HG03175 (cell line): Measurements from ENCODE around the gene ZCRB1.
"Not testable (repeated sequence)": the region's sequence is repeated elsewhere in the genome, so short reads cannot be mapped to it uniquely, and the experiment has no call there.

Experiments
- ATAC-seq: cut with Tn5 transposase; IDR thresholded peaks from one replicate; pipeline ENCODE4 v1.9.1; 2021; ENCODE audit warnings: mild to moderate bottlenecking, moderate library complexity; ENCODE audit not compliant: unreplicated experiment

Gene ZCRB1

DNA sequence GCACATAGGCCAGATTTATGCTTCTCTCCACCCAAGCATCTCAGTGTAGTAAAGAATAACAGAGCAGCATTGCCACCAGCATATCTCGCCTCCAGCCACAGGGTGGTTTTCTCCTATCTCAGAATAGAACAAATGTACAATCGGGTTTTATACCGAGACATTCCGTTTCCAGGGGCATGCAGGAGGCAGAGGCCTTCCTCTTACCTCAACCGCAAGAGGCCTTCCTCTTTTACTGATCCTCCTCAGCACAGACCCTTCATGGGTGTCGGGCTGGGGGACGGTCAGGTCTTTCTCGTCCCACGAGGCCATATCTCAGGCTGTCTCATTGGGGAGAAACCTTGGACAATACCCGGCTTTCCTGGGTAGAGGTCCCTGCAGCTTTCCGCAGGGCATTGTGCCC is 4.2 kb upstream of the ZCRB1 start:
- ATAC-seq = not testable (repeated sequence)

DNA sequence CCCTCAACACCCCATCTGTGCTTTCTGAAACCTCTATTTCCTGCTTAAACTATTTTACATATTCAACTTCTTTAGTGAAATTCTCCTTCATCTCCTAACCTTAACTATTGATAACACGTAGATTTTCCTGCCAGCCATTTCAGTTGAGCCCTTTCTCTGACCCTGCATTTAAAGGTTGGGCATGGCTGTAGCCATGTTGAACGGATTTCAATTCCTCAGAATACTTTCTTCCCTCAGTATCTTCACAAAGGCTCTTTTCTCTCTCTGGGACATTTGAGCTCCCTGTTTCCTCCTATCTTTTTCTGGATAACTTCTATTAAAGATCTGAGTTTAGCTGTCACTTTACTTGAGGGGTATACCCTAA is 1.3 kb upstream of the ZCRB1 start:
- ATAC-seq = no peak

DNA sequence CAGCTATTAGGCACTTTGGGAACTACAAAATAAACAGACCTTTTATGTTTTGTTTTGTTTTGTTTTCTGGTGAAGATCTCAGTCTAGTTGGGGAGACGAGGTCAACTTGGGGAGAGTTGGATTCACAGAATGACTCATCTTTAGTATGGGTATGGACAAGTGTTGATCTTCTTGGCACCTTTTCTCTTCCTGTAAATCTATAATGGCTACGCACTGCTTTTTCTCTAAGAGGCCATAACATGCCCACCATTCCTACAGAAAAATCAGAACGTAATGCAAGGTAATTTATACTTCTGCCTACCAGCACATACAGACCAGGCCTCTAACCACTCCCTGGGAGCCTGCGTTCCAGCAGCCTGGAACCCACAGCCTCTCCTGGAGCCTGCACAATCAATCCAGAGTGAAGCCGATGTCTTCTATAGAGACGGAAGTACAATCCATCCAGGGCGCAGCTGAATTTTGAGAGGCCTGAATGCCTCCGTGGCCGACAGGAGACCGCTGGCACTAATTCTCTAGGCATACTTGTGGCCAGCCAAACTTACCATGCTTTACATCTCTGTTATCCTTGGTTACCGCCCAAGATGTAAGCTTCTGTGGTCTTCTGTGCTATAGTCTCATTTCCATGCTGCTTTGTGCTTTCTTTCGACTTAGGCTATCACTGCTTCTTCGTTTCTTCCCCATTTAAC is 790 bp upstream of the ZCRB1 start:
- ATAC-seq = peak; percentile 41

DNA sequence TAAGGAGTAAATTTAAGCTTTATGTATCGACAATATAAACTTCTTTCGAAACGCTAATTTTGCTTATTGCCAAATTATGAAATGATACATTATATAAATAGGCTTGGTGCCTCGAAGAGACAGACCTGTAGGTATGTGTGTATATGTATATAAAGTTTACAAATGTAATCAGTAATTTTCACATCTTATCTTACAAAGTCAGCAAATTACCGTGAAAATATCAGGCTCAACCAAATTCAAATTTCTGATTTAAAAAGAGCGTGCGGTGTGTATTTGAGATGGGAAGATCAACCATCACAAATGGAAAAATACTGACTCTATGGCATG is 605 bp downstream of the ZCRB1 start:
- ATAC-seq = no peak

DNA sequence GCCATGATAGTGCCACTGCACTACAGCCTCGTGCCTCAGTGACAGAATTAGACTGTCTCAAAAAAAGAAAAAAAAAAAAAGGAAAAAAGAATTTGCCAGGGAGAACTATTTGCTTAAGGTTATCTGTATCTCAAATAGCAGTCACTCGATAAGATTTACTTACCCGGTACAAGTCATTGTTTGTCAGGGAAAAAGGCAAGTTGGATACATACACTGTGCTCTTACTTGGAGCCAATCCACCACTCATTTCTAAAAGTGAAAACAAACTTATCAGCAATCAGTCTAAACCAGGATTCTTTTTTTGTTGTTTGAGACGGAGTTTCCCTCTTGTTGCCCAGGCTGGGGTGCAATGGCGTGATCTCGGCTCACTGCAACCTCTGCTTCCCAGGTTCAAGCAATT is 2.0 kb downstream of the ZCRB1 start:
- ATAC-seq = no peak

DNA sequence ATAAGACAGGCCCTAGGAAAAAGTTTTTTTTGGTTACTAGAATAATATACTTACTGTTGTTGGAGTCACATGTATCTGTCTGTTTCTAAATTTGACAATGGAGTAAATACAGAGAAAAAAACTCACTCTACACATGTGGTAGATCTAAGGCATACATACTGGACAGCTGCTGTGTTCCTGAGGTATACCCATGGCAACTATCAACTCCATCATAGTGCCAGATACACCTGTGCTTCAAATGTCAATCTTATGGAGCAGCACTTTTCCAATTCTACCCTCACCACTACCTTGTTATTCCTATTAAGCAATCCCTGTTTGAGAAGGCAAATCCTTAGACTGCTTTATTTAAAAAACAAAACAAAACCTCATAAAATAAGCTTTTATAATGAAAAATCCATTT is 3.3 kb downstream of the ZCRB1 start:
- ATAC-seq = no peak

DNA sequence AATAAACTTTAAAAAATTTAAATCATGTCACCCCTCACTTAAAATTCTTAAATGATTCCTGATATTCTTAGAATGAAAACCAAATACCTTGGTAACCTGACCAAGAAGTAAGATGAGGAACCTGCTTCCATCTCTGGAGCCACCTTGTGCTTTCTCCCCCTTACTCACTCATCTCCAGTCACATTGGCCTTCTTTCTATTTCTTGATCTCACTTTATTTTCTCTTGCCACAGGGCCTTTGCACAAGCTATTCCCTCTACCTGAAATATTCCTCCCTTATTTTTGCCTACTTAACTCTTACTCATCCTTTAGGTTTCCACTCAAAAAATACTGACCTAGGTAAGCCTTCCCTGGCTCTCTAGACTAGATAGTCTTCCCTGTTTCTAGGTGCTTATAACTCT is 5.1 kb downstream of the ZCRB1 start:
- no peak for ATAC-seq

DNA sequence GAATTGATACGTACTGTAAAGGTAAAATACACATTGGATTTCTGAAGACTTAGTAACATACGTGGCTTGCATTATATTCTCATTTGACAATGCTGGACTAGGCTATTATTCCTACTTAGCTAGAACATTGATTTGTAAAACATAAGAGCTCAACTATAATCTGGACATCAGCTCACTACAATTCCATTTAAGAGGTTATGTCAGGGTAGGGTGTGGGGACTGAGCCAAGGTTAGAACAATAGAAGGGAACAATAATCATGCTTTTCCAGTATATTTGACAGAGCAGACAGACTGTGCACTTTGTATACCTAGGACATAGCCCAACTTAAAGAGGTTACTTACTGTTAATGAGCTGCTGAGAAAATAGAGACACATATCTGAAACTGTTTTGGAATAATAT is 10.8 kb downstream of the ZCRB1 start:
- ATAC-seq = no peak

DNA sequence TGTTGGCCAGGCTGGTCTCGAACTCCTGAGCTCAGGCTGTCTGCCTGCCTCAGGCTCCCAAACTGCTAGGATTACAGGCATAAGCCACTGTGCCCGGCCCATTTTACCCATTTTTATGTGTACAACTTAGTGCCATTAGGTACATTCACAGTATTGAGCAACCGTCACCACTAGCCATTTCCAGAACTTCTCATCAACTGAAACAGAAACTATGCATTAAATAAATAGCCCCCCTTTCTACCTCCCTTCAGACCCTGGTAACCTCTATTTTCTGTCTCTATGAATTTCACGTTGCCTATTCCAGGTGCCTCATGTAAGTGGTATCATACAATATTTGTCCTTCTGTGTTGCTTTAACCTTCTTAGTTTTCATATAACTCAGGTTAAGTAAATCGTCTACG is 15.9 kb downstream of the ZCRB1 start:
- ATAC-seq = no peak

DNA sequence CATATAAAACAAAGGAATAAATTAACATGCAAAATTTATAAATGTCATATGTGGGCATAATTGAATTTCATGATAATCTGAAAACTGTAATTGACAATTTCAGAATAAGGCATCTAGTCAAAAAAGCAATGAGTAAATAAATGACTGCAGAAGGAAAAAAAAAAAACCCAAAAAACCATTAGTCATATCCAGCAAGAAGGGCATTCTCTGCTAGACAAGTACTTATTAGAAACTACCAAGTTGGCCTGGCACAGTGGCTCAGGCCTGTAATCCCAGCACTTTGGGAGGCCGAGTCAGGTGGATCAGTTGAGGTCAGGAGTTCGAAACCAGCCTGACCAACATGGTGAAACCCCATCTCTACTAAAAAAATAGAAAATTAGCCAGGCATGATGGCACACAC is 17.5 kb downstream of the ZCRB1 start:
- no peak for ATAC-seq

DNA sequence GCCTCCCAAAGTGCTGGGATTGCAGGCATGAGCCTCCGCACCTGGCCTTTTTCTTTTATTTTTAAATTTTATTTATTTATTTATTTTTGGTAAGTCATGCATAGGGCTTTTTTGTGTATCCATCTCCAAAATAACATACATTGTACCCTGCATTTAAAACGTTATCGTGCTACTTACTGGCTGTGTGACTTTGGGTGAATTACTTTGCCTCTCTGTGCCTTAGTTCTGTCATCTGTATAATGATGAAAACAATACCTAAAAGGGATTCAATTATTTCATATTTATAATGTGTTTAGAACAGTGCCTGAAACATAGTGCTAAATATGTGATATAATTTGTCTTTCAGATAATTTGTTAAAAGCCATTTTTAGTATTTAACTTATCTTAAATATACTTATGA is 19.6 kb downstream of the ZCRB1 start:
- ATAC-seq = no peak

DNA sequence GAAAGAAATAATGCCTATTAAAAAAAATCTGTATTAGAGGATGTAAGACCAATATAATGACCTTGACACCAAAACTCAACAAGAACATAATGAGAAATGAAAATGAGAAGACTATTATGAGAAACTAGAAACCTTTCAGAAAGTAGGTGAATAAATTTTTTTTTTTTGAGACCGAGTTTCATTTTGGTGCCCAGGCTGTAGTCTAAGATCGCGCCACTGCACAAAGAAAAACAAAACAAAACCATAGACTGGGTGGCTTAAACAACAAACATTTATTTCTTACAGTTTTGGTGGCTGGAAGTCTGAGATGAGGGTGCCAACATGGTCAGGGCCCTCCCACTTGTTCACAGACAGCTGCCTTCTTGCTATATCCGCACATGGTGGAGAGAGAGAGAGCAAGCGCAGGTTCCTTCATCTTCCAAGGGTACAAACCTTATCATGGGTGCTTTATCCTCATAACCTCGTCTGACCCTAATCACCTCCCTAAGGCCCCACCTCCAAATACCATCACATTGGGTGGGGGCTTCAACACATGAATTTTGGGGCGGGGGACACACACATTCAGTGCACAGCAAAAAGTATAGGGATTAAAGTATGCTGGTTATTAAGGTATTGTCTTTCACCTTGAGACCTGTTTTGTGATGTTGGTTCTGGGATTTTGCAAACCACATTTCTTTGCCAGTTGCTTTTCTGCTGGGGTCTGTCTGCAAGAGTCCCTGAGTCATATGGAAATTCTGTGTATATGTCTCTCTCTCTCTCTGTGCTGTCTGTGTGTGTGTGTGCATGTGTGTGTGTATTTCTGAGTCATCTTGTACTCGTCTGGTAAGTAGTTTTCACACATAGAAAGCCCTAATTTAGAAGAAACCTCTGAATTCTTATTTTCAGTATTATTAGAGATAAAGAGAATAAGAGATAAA is 26.2 kb downstream of the ZCRB1 start:
- peak; percentile 76 for ATAC-seq

DNA sequence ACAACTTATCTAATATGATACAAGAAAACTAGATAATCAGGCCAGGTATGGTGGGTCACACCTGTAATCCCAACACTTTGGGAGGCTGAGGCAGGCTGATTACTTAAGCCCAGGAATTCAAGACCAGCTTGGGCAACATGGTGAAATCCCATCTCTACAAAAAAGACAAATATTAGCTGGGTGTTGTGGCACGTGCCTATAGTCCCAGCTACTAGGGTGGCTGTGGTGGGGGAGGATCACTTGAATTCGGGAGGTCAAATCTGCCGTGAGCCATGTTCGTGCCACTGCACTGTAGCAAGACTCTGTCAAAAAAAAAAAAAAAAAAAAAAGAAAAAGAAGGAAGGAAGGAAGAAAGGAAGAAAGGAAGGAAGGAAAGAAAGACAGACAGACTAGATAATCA is 27.0 kb downstream of the ZCRB1 start:
- no peak for ATAC-seq

DNA sequence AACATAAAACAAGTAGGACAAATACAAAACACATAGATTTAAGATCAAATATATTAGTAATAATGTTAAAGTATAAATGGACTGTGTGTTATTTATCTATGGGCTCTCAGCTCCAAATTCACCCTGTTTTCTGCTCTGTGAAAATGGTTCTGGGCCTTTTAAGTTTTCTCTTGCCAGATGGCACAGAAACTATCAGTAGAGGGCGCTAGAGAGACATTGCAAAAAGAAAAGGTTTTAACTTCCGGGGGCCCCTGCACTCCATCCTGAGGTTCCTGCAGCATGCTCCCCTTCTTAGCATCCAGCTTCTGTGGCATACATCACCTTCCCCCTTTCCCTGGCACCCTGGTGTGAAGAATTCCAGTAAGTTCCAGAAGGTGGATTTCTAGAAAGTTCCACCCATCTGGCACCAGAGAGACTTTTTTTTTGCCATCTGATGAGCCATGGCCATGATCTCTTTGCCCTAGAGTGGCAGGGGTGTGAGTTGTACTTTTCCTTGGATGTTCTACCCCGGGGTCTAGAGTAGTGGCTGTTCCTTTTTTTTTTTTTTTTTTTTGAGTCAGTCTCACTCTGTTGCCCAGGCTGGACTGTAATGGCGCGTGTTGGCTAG is 29.3 kb downstream of the ZCRB1 start:
- no peak for ATAC-seq

DNA sequence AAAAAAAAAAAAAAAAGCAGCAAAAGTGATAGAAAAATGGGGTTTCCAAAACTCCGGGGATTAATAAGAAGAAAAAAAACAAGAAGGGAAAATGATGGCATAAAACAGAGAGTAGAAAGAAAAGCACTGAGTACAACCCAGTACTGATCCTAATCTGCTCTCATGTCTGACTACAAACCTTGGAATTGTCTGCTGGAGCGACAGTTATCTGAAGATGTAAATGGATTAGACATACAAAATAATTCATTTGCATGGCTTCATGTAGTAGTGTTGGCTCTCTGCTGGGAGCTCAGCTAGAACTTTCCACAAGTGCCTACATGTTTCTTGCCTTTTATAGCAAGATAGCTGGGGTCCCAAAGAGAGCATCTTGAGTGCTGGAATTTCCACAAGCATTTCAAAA is 34.2 kb downstream of the ZCRB1 start:
- ATAC-seq = no peak

DNA sequence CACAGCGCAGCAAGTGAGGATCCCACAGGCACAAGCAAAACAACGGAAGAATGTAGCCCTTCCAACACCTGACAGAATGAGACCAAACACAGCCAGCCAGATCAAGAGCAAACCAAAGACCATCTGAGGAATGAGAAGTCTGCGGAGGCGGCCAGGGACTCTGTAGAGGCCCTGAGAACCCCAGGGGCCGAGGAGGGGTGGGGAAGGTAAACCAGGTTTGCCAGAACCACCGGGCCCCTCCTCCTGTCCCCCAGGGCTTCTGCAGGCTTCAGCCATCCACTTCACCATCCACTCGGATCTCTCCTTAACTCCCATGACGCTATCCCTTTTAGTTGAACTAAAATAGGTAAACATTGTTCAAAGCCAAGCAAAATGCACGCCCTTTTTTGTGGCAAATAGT is 37.4 kb downstream of the ZCRB1 start:
- ATAC-seq = no peak

DNA sequence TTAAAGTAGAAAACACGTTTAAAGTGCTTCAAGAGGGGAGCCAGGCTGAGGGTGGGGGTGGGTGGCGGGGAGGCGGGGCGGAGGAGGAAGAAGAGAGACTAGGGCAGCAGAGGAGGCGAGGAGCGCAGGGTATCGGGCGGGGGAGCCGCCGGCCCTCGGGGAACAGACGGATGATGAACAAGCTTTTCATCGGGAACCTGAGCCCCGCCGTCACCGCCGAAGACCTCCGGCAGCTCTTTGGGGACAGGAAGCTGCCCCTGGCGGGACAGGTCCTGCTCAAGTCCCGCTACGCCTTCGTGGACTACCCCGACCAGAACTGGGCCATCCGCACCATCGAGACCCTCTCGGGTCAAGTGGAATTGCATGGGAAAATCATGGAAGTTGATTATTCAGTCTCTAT is 39.2 kb downstream of the ZCRB1 start:
- ATAC-seq = no peak

DNA sequence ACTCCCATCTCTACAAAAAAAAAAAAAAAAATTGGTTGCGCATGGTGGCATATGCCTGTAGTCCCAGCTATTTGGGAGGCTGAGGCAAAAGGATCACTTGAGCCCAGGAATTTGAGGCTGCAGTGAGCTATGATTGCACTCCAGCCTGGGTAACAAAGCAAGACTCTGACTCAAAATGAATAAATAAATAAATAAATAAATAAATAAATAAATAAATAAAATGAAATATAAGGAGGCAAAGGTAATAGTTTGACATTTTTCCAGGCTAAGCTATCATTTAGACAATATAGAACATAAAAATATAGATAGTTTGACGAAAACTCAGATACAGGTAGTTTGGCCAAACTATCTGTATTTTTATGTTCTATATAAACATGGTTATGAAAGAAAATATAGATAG is 40.5 kb downstream of the ZCRB1 start:
- ATAC-seq = no peak

DNA sequence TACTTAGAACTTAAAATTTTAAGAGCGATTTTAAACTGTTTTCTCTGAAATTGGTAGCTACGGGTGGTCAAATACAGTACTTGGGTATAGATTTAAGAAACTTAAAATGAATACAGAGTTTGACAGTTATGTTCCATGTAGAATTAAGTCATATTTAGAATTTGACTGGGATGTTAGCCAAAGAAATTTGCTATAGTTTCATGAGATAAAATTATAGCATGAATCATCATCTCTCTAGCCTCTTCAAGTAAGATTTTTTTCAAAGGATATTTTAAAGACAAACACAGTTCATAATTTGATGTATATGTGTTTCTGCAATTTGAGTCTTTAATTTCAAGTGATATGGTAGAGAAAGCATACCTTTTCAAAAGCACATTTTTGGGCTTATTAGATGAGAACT is 41.0 kb downstream of the ZCRB1 start:
- no peak for ATAC-seq

DNA sequence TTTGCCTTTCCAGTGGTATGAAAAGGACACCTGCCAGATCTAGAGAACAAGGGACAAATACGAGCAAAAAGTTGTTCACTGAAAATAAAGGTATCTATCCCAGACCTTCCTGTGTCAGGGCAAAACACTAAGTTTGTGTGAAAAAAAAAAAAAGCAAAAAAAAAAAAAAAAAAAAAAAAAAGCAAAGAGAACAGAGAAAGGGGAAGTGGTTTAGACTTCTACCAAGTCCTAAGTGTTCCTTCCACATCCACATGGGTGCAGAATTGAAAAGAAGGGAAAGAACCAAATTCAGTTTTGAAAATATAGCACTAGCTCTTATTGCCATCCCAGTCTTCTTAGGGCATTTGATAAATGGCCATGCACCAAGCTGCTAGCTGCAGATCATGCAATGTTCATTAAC is 41.7 kb downstream of the ZCRB1 start:
- no peak for ATAC-seq

DNA sequence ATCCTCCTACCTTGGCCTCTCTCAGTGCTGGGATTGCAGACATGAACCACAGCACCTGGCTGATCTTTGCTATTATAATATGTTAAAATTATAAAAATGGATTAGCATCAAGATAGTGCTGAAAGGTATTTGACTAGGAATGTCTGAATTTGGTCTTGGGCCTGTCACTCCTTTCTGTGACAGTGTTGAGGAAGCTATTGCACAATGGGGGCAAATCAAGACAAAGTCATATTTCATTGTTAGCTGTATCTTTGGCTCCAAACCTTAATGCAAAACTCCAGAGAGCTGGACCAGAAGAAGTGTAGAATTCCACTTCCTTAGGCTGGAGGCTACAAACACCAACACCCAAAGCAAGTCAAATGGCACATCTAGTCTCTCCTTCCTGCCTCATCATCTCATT is 42.2 kb downstream of the ZCRB1 start:
- no peak for ATAC-seq

DNA sequence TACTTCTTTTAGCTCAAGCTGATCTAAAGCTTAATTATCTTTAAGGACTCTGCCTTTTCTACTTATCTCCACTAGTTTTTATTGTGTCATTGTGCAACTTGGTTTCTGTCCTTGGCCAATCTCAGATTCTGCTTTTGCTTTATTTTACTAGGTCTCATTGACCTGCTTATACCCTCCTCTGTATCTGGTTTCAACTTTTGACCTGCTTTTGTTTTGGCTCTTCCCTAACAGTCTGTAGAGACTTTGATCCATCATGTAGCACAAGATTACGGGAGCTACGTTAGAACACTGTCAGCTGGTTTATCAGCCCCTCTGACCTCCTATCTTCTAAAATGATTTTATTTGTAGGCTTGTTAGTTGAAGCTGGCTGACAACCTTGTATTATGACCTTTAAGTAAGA is 43.6 kb downstream of the ZCRB1 start:
- ATAC-seq = no peak
